Peyer's patch (tissue), 4 donors: ENCODE data around the gene SCUBE1. TPM values are rescaled to one million over a fixed set of nuclear protein-coding genes. Genes with fewer than 3 reads are reported as not detected.

Experiments
- DNase-seq, 3 donors: peaks; one replicate each; pipeline ENCODE4 v3.0.0-alpha.2; 2017 to 2019
- H3K27ac ChIP-seq, 4 donors: fragments of 200-600 bp; sonication (generic); one replicate each; pipeline ENCODE4 v1.5.1; 2016 to 2019
- H3K27me3 ChIP-seq, 2 donors: fragments of 200-600 bp; sonication (generic); one replicate each; pipeline ENCODE4 v1.5.1; 2019
- H3K36me3 ChIP-seq, 3 donors: fragments of 200-600 bp; sonication (generic); one replicate each; pipeline ENCODE4 v1.5.1; 2016 to 2019
- H3K4me1 ChIP-seq, 4 donors: fragments of 200-600 bp; sonication (generic); one replicate each; pipeline ENCODE4 v1.5.1; 2016 to 2019
- H3K4me3 ChIP-seq, 4 donors: fragments of 200-600 bp; sonication (generic); 1 replicate in 3 of 4; 2 replicates in 1 of 4; pipeline ENCODE4 v1.5.1; 2016 to 2019; ENCODE audit warnings: mild to moderate bottlenecking in 1 of 4
- H3K9me3 ChIP-seq, 4 donors: fragments of 200-600 bp; sonication (generic); one replicate each; pipeline ENCODE4 v1.5.1; 2016 to 2019; ENCODE audit warnings: mild to moderate bottlenecking in 1 of 4
- POLR2A ChIP-seq, 2 donors: fragments of 450-650 bp; IDR thresholded peaks; one replicate each; pipeline ENCODE4 v1.5.1; 2017; ENCODE audit warnings: antibody characterized with exemption in 2 of 2, mild to moderate bottlenecking in 2 of 2, moderate library complexity in 2 of 2
- total RNA-seq, 4 donors: library from RNA; depleted of rRNA; stranded (reverse); fragments of >200 nt; gene quantifications; one replicate each; pipeline ENCODE4 v1.1.0, GENCODE V29; 2016
- TF ChIP-seq, protein P1 (sequence below), 6 experiments: fragments of 450-650 bp in 4 of 6; fragments of 200-600 bp in 2 of 6; sonication (generic) in 1 of 6; IDR thresholded peaks; one replicate each; pipeline ENCODE4 v1.5.1; 2017 to 2019; ENCODE audit warnings: antibody characterized with exemption in 6 of 6, mild to moderate bottlenecking in 3 of 6, moderate library complexity in 1 of 6

Gene SCUBE1
- total RNA-seq, 4 donors from 2014 or later = 1.6 to 47.9 (median 7.9) TPM

DNA sequence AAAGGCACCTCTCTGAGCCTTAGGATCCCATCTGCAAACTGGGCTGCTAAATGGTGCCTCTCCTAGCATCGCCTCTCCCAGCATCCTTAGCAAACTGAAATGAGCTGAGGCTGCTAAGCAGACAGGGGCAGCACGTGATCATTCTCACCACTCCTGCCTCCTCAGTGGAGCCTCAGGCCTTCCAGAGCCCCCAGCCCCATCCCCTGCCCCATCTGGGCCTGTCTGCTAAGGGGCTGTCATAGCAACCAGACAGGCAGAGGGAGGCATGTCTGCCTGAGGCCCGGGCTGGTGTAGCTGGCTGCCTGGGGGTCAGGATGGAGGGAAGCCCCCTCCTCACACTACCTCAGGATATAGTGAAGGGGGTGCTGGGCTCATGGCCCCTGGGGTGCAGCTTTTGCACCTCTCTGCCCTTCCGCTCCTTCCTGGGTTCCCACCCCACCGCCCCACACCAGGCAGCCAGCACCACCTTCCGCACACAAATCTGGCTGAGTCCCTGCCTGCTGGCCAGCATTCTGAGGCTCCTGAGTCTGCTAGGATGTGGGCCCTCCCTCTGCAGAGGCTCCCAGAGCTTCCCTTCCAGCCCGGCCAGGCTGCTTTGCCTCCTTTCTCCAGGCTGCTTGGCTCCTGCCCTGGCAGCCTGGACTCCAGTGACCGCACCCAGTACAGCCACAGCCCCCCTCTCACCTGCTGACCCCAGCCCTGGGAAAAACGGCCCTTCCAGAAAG lies 108.7 kb downstream of the SCUBE1 start:
- TF ChIP-seq, protein P1, sequence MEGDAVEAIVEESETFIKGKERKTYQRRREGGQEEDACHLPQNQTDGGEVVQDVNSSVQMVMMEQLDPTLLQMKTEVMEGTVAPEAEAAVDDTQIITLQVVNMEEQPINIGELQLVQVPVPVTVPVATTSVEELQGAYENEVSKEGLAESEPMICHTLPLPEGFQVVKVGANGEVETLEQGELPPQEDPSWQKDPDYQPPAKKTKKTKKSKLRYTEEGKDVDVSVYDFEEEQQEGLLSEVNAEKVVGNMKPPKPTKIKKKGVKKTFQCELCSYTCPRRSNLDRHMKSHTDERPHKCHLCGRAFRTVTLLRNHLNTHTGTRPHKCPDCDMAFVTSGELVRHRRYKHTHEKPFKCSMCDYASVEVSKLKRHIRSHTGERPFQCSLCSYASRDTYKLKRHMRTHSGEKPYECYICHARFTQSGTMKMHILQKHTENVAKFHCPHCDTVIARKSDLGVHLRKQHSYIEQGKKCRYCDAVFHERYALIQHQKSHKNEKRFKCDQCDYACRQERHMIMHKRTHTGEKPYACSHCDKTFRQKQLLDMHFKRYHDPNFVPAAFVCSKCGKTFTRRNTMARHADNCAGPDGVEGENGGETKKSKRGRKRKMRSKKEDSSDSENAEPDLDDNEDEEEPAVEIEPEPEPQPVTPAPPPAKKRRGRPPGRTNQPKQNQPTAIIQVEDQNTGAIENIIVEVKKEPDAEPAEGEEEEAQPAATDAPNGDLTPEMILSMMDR (IDR thresholded peaks at IDR 0.05) = no peak
- no peak for TF ChIP-seq POLR2A (IDR thresholded peaks at IDR 0.05)
- H3K4me3 ChIP-seq = no peak overlapping the region
- H3K9me3 ChIP-seq = no peaks in the 10 kb centered on the region
- H3K27ac ChIP-seq = no peak overlapping the region
- no peaks in the 10 kb centered on the region for H3K36me3 ChIP-seq
- no peak for DNase-seq
- no peaks in the 10 kb centered on the region for H3K4me1 ChIP-seq
- H3K27me3 ChIP-seq = no peaks in the 10 kb centered on the region

- Histone ChIP-seq H3K27me3 (no peaks in the 10 kb centered on the region), H3K9me3 (no peaks in the 10 kb centered on the region), H3K27ac (no peak overlapping the region), H3K36me3 (no peaks in the 10 kb centered on the region), H3K4me1 (no peaks in the 10 kb centered on the region), H3K4me3 (no peak overlapping the region)
- TF ChIP-seq, protein P1 (IDR thresholded peaks at IDR 0.05) = no peak
- no peak for TF ChIP-seq POLR2A (IDR thresholded peaks at IDR 0.05)
- DNase-seq = no peak
Measured at GRCh38 chr22:43233529-43233928, 109.6 kb downstream of the SCUBE1 start.

DNA sequence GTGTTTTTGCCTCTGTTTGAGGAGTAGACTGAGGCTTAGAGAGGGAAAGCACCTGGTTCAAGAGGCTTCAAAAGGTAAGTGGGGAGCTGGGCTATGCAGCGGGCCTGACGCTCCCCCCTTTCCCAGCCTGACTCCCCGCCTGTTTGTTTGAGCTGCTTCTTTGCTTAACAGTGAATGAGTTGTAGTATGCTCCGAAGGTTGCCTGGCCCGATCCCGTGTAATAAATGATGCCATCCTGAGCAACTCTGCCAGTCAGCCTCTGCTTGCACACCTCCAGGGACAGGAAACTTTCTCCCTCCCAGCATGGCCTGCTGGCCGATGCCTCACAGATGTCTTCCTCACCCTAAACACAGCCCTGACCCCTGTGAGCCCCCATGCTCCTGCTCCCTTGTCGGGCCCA lies 110.7 kb downstream of the SCUBE1 start:
- Histone ChIP-seq H3K9me3 (no peaks in the 10 kb centered on the region), H3K27me3 (no peaks in the 10 kb centered on the region), H3K27ac (no peak overlapping the region), H3K4me3 (no peak overlapping the region), H3K36me3 (no peaks in the 10 kb centered on the region), H3K4me1 (no peaks in the 10 kb centered on the region)
- no peak for DNase-seq
- TF ChIP-seq POLR2A (IDR thresholded peaks at IDR 0.05) = no peak
- TF ChIP-seq, protein P1 (IDR thresholded peaks at IDR 0.05) = no peak

- Histone ChIP-seq H3K27ac (no peak overlapping the region), H3K27me3 (no peaks in the 10 kb centered on the region), H3K4me1 (no peaks in the 10 kb centered on the region), H3K4me3 (no peak overlapping the region), H3K36me3 (no peaks in the 10 kb centered on the region), H3K9me3 (no peaks in the 10 kb centered on the region)
- TF ChIP-seq POLR2A (IDR thresholded peaks at IDR 0.05) = no peak
- TF ChIP-seq, protein P1 (IDR thresholded peaks at IDR 0.05) = no peak
- DNase-seq = no peak
Measured at GRCh38 chr22:43231724-43232034, 111.5 kb downstream of the SCUBE1 start.

- TF ChIP-seq, protein P1 (IDR thresholded peaks at IDR 0.05) = peak; percentile 66 to 91 (median 80)
- TF ChIP-seq POLR2A (IDR thresholded peaks at IDR 0.05) = no peak
- Histone ChIP-seq H3K9me3 (no peaks in the 10 kb centered on the region), H3K4me1 (no peaks in the 10 kb centered on the region), H3K4me3 (no peak overlapping the region), H3K27ac (no peak overlapping the region), H3K27me3 (no peaks in the 10 kb centered on the region), H3K36me3 (no peaks in the 10 kb centered on the region)
- peak; percentile 32 to 78 (median 66) for DNase-seq
Measured at GRCh38 chr22:43230971-43231723, 112.0 kb downstream of the SCUBE1 start.
